ENCODE results near the gene CDYL.
"Not testable (repeated sequence)": the region's sequence is repeated elsewhere in the genome, so short reads cannot be mapped to it uniquely, and the experiment has no call there.

The CDYL gene

DNA sequence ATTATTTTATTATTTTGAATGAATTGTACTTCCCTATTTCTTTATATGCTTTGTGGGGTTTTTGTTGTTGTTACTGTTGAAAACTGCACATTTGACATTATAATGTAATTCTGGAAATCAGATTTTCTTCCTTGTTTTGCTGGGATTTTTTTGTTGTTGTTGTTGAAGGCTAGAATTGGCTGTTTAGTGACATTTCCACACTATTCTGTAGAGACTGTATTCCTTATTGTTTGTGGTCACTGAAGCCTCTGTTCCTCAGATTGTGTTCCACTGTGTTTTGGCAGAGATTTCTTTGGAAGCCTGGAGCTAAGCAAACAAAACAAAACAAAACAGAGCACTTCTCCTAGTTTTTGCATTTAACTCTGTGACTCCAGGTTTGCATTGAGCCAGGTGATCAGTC lies 52.9 kb downstream of the CDYL start:
- peaks cover 30% of the 10 kb centered on the region for H3K4me1 ChIP-seq (ENCODE audit: low read depth, poor library complexity, severe bottlenecking)
- no peak overlapping the region for H3K27ac ChIP-seq
- H3K79me2 ChIP-seq (ENCODE audit: insufficient read depth, low read depth): peaks cover 72% of the 10 kb centered on the region
- H3K4me3 ChIP-seq (IDR thresholded peaks at IDR 0.05; ENCODE audit: insufficient read depth, low read depth, low read length): no peak overlapping the region
- no peak overlapping the region for H3K9ac ChIP-seq
- no peak overlapping the region for H2AFZ ChIP-seq (ENCODE audit: low read depth)
- TF ChIP-seq, protein P1, sequence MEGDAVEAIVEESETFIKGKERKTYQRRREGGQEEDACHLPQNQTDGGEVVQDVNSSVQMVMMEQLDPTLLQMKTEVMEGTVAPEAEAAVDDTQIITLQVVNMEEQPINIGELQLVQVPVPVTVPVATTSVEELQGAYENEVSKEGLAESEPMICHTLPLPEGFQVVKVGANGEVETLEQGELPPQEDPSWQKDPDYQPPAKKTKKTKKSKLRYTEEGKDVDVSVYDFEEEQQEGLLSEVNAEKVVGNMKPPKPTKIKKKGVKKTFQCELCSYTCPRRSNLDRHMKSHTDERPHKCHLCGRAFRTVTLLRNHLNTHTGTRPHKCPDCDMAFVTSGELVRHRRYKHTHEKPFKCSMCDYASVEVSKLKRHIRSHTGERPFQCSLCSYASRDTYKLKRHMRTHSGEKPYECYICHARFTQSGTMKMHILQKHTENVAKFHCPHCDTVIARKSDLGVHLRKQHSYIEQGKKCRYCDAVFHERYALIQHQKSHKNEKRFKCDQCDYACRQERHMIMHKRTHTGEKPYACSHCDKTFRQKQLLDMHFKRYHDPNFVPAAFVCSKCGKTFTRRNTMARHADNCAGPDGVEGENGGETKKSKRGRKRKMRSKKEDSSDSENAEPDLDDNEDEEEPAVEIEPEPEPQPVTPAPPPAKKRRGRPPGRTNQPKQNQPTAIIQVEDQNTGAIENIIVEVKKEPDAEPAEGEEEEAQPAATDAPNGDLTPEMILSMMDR (conservative IDR thresholded peaks at IDR 0.05; ENCODE audit: low read depth, low read length): no peak
- peaks cover 33% of the 10 kb centered on the region for H4K20me1 ChIP-seq (ENCODE audit: insufficient read depth)
- no peaks in the 10 kb centered on the region for H3K27me3 ChIP-seq (ENCODE audit: insufficient read depth, low read depth)
- no peak overlapping the region for H3K4me2 ChIP-seq
- H3K36me3 ChIP-seq (ENCODE audit: insufficient read depth): no peaks in the 10 kb centered on the region

DNA sequence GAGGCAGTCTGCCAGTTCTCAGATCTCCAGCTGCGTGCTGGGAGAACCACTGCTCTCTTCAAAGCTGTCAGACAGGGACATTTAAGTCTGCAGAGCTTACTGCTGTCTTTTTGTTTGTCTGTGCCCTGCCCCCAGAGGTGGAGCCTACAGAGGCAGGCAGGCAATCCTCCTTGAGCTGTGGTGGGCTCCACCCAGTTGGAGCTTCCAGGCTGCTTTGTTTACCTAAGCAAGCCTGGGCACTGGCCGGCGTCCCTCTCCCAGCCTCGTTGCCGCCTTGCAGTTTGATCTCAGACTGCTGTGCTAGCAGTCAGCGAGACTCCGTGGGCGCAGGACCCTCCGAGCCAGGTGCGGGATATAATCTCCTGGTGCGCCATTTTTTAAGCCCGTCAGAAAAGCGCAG lies 59.3 kb downstream of the CDYL start:
- H3K9ac ChIP-seq; H3K36me3 ChIP-seq (ENCODE audit: insufficient read depth); H3K27ac ChIP-seq; H3K4me2 ChIP-seq; H3K27me3 ChIP-seq (ENCODE audit: insufficient read depth, low read depth); H2AFZ ChIP-seq (ENCODE audit: low read depth); H3K4me3 ChIP-seq (IDR thresholded peaks at IDR 0.05; ENCODE audit: insufficient read depth, low read depth, low read length); H3K4me1 ChIP-seq (ENCODE audit: low read depth, poor library complexity, severe bottlenecking): not testable (repeated sequence)
- Histone ChIP-seq H4K20me1 (ENCODE audit: insufficient read depth) (0 out of 2 replicates have a peak, but pooled peaks cover 13% of the 10 kb centered on the region), H3K79me2 (ENCODE audit: insufficient read depth, low read depth) (peaks cover 70% of the 10 kb centered on the region)

DNA sequence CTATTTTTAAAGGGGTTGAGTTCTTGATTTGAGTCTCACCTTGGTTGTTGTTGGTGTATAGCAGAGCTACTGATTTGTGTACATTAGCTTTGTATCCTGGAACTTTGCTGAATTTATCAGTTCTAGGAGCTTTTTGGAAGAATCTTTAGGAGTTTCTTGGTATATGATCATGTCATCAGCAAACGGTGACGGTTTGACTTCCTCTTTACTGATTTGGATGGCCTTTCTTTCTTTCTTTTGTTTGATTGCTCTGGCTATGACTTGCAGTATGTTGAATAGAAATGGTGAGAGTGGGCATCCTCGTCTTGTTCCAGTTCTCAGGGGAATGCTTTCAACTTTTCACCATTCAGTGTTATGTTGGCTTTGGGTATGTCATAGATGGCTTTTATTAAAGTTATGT lies 64.0 kb downstream of the CDYL start:
- no peak overlapping the region for H3K27ac ChIP-seq
- no peak overlapping the region for H3K4me3 ChIP-seq (IDR thresholded peaks at IDR 0.05; ENCODE audit: insufficient read depth, low read depth, low read length)
- no peak overlapping the region for H3K9ac ChIP-seq
- H3K79me2 ChIP-seq (ENCODE audit: insufficient read depth, low read depth): peaks cover 97% of the 10 kb centered on the region
- no peak overlapping the region for H3K4me2 ChIP-seq
- peaks cover 33% of the 10 kb centered on the region for H4K20me1 ChIP-seq (ENCODE audit: insufficient read depth)
- no peak overlapping the region for H2AFZ ChIP-seq (ENCODE audit: low read depth)
- TF ChIP-seq, protein P1 (conservative IDR thresholded peaks at IDR 0.05; ENCODE audit: low read depth, low read length): no peak
- H3K4me1 ChIP-seq (ENCODE audit: low read depth, poor library complexity, severe bottlenecking): peaks cover 11% of the 10 kb centered on the region
- no peaks in the 10 kb centered on the region for H3K27me3 ChIP-seq (ENCODE audit: insufficient read depth, low read depth)
- H3K36me3 ChIP-seq (ENCODE audit: insufficient read depth): no peaks in the 10 kb centered on the region

DNA sequence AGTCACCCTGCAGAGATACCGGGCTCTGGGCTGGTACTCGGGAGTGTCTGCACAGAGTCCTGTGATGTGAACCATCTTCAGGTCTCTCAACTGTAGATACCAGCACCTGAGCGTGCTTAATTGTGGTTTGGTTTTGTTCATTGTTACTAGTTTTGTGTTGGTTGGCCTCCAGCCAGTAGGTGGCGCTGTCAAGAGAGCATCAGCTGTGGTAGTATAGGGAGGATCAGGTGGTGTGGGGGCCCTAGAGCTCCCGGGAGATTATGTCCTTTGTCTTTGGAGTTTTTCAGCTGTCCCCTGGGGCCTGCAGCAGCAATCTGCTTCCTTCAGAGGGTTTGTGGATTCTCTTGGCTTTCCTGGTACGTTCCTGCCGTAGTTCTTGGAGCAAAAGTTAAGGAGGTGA lies 67.9 kb downstream of the CDYL start:
- H3K27ac ChIP-seq: no peak overlapping the region
- H3K27me3 ChIP-seq (ENCODE audit: insufficient read depth, low read depth): no peaks in the 10 kb centered on the region
- no peak overlapping the region for H3K9ac ChIP-seq
- H3K36me3 ChIP-seq (ENCODE audit: insufficient read depth): no peaks in the 10 kb centered on the region
- TF ChIP-seq, protein P1 (conservative IDR thresholded peaks at IDR 0.05; ENCODE audit: low read depth, low read length): peak; percentile 68
- peaks cover 27% of the 10 kb centered on the region for H3K4me1 ChIP-seq (ENCODE audit: low read depth, poor library complexity, severe bottlenecking)
- H3K79me2 ChIP-seq (ENCODE audit: insufficient read depth, low read depth): peaks cover 97% of the 10 kb centered on the region
- H2AFZ ChIP-seq (ENCODE audit: low read depth): no peak overlapping the region
- H3K4me3 ChIP-seq (IDR thresholded peaks at IDR 0.05; ENCODE audit: insufficient read depth, low read depth, low read length): no peak overlapping the region
- H3K4me2 ChIP-seq: no peak overlapping the region
- H4K20me1 ChIP-seq (ENCODE audit: insufficient read depth): peaks cover 44% of the 10 kb centered on the region

DNA sequence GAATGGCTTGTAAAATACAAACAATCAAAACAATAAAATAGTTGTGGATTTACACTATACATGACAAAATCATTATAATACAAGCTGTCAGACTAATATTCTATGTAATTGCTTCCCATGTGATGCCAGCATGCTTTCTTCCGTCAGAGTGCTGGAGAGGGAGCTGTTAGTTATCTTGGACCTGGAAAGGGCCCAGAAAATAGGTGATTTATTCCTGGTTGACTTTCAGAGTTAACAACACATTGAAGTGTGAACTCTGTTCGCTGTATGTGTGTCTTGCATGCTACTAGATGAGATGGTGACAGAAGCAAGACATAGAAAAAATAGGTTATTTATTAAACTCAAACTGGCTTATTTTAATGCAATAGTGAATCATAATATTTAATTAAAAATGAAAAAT lies 70.2 kb downstream of the CDYL start:
- H3K4me3 ChIP-seq (IDR thresholded peaks at IDR 0.05; ENCODE audit: insufficient read depth, low read depth, low read length): no peak overlapping the region
- H3K79me2 ChIP-seq (ENCODE audit: insufficient read depth, low read depth): peaks cover 97% of the 10 kb centered on the region
- H3K27ac ChIP-seq: no peak overlapping the region
- no peak overlapping the region for H2AFZ ChIP-seq (ENCODE audit: low read depth)
- H3K36me3 ChIP-seq (ENCODE audit: insufficient read depth): no peaks in the 10 kb centered on the region
- H4K20me1 ChIP-seq (ENCODE audit: insufficient read depth): peaks cover 46% of the 10 kb centered on the region
- no peaks in the 10 kb centered on the region for H3K27me3 ChIP-seq (ENCODE audit: insufficient read depth, low read depth)
- TF ChIP-seq, protein P1 (conservative IDR thresholded peaks at IDR 0.05; ENCODE audit: low read depth, low read length): no peak
- peaks cover 28% of the 10 kb centered on the region for H3K4me1 ChIP-seq (ENCODE audit: low read depth, poor library complexity, severe bottlenecking)
- no peak overlapping the region for H3K9ac ChIP-seq
- no peak overlapping the region for H3K4me2 ChIP-seq
